ENCODE data around the gene LSM8.

LSM8 gene

DNA sequence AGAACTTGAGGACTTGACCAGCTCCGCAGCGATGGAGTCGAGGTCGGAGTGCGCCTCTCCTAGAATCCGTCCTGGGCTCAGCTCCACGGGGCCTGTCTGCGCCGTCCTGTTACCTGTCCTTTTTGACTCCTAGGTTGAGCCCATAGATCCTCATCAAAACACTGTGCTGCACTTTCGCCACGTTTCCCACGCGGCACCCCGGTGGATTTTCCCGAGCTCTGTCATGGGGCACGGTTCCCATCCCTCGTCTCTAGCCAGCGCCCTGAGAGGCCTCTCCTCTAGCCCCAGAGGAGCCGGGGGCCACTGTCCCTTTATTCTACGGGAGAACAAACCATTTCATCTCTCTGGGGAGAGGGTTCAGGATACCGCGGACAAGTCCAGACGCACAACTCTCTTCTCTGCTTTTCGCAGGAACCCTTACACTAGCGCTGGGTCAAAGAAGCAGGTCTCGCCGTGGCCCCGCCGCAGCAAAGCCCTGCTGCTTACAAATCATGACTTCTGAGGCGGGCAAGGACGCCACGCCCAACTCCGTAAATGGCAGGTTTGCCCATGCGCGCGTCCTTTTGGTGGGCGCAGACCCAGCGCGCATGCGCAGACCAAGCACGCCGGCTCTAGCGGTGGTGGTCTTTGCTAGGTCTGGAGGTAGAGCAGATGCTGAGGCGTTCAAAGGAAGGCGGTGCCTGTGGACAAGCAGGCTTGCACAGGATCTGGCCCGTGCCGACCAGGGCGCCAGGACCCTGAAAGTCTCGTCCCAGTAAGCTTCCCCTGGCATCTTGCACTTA lies 30.3 kb downstream of the LSM8 start:
- Histone ChIP-seq H3K4me3 (ENCODE audit: low read depth, low read length) (peak overlapping the region; percentile 80), H3K27me3 (no peaks in the 10 kb centered on the region), H3K36me3 (no peaks in the 10 kb centered on the region), H3K4me1 (no peaks in the 10 kb centered on the region), H3K9me3 (no peaks in the 10 kb centered on the region)
- TF ChIP-seq, protein P1, sequence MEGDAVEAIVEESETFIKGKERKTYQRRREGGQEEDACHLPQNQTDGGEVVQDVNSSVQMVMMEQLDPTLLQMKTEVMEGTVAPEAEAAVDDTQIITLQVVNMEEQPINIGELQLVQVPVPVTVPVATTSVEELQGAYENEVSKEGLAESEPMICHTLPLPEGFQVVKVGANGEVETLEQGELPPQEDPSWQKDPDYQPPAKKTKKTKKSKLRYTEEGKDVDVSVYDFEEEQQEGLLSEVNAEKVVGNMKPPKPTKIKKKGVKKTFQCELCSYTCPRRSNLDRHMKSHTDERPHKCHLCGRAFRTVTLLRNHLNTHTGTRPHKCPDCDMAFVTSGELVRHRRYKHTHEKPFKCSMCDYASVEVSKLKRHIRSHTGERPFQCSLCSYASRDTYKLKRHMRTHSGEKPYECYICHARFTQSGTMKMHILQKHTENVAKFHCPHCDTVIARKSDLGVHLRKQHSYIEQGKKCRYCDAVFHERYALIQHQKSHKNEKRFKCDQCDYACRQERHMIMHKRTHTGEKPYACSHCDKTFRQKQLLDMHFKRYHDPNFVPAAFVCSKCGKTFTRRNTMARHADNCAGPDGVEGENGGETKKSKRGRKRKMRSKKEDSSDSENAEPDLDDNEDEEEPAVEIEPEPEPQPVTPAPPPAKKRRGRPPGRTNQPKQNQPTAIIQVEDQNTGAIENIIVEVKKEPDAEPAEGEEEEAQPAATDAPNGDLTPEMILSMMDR (IDR thresholded peaks at IDR 0.05; ENCODE audit: low read depth, low read length), result no peak
- DNase-seq, result peak; percentile 93

DNA sequence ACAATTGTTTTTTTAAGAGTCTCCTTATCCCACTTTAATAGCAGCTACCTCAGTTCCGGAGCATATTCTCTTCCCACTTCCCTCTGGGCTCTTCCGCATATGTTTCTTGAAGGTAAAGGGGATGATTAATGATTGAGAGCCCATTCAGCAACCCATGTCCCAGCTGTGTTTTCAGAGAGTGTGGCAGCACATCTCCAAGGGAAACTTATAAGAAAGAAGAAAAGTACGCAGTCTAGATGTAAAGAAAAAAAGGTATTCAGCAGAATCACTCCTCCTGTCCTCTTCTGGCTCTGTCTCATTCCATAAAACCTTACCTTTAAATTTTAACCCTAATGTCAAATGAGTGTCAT lies 30.8 kb downstream of the LSM8 start:
- Histone ChIP-seq H3K36me3 (no peaks in the 10 kb centered on the region), H3K27me3 (no peaks in the 10 kb centered on the region), H3K9me3 (no peaks in the 10 kb centered on the region), H3K4me3 (ENCODE audit: low read depth, low read length) (peak overlapping the region; percentile 80), H3K4me1 (no peaks in the 10 kb centered on the region)
- no peak for DNase-seq
- TF ChIP-seq, protein P1 (IDR thresholded peaks at IDR 0.05; ENCODE audit: low read depth, low read length), result no peak

DNA sequence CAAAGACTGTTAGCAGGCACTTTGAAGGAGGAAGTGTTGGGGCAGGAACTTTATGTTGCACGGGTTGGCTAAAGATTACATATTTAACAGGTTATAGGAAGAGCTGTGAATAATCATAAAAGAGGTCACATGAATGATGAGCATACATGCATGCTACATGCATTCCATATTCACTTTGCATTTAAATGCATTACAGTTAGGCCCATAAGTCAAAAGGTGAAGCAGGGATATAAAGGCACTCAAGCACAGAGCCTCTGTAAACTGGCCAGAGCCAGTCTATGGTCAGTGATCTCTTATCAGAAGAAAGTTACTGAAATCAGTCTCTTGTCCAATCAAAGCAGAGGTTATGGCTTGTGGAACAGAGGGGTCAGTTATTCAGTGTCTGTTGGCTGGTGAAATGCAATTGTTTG lies 33.3 kb downstream of the LSM8 start:
- TF ChIP-seq, protein P1 (IDR thresholded peaks at IDR 0.05; ENCODE audit: low read depth, low read length), result no peak
- H3K4me1 ChIP-seq, result no peaks in the 10 kb centered on the region
- no peaks in the 10 kb centered on the region for H3K36me3 ChIP-seq
- DNase-seq, result no peak
- H3K27me3 ChIP-seq, result no peaks in the 10 kb centered on the region
- no peaks in the 10 kb centered on the region for H3K9me3 ChIP-seq
- no peak overlapping the region for H3K4me3 ChIP-seq (ENCODE audit: low read depth, low read length)

DNA sequence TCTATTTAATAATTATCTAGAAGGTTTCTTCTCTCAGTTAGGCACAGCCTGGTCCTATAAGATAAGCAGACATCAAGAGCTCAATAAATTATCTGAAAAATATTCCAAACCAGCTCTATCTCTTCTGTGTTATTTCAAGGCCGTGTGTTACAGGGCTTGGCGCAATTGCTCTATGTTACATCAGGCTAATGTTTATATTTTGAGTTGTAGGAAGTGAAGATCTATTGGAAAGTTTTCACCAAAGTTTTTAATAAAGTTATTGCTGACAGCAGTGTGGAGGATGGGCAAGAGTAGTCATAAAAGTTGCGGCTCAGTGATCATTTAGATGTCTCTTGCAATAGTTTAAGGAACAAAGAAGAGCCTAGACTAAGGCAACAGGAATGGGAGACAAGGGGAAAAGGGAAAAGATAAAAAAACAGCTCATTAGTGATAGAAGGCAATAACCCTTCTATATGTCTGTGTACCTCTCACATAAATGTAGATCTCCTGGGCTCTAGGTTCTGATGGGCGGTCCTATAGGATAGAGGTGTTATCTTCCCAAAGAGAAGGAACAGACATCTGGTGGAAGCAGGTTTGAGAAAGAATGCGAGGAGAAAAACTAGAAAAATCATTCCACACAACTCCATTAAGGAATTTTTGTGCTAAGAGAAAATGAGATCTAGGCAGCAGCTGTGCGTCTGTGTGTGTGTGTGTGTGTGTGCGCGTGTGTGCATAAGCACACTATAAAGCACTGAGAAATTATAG lies 34.6 kb downstream of the LSM8 start:
- Histone ChIP-seq H3K9me3 (no peaks in the 10 kb centered on the region), H3K36me3 (no peaks in the 10 kb centered on the region), H3K4me3 (ENCODE audit: low read depth, low read length) (no peak overlapping the region), H3K4me1 (no peaks in the 10 kb centered on the region), H3K27me3 (no peaks in the 10 kb centered on the region)
- TF ChIP-seq, protein P1 (IDR thresholded peaks at IDR 0.05; ENCODE audit: low read depth, low read length), result no peak
- DNase-seq, result no peak

DNA sequence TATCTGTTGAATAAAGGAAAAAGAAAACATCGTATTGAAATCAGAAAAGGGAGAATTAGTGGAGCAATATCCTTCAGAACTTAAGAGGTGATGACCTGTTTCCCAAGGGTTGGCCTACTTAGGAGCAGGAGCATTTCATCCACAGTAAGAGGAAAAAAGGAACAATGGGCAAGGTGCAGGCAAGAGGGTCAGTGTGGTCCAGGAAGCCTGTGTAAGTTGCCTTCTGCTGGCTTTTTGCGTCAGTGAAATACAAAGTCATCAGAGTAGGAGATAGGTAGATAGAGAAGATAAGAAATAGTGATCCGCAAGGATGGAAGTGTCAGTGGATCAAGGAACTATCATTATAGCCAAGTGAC lies 35.2 kb downstream of the LSM8 start:
- no peak overlapping the region for H3K4me3 ChIP-seq (ENCODE audit: low read depth, low read length)
- no peaks in the 10 kb centered on the region for H3K9me3 ChIP-seq
- no peaks in the 10 kb centered on the region for H3K27me3 ChIP-seq
- no peaks in the 10 kb centered on the region for H3K36me3 ChIP-seq
- TF ChIP-seq, protein P1 (IDR thresholded peaks at IDR 0.05; ENCODE audit: low read depth, low read length), result no peak
- no peaks in the 10 kb centered on the region for H3K4me1 ChIP-seq
- no peak for DNase-seq

DNA sequence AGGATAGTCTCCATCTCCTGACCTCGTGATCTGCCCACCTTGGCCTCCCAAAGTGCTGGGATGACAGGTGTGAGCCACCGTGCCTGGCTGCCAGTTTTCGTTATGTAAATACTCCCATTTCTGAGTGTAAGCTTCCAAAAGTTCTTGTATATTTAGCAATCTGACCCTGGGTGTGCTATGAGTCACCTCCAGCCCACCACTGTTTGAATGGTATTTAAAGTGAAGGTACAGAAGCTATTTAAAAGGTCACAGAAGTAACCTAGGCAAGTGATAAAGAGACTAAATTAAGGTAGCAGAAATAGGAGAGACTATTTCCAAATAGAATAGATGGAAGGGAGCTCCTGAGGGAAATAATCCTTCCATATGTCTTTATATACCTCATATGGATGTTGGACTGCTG lies 36.6 kb downstream of the LSM8 start:
- no peak overlapping the region for H3K4me3 ChIP-seq (ENCODE audit: low read depth, low read length)
- H3K9me3 ChIP-seq, result no peaks in the 10 kb centered on the region
- TF ChIP-seq, protein P1 (IDR thresholded peaks at IDR 0.05; ENCODE audit: low read depth, low read length), result no peak
- H3K4me1 ChIP-seq, result no peaks in the 10 kb centered on the region
- H3K36me3 ChIP-seq, result no peaks in the 10 kb centered on the region
- no peaks in the 10 kb centered on the region; the same call in 1 of the 2 replicates for H3K27me3 ChIP-seq
- no peak for DNase-seq
